Suppressor macrophage treated with lipopolysaccharide for 4 hours (primary cell): ENCODE results near the gene TBL1XR1.
"Not testable (repeated sequence)": the region's sequence is repeated elsewhere in the genome, so short reads cannot be mapped to it uniquely, and the experiment has no call there.

Source experiments
- DNase-seq: peaks from one replicate; pipeline ENCODE4 v3.0.0-alpha.2; 2020

TBL1XR1 gene

DNA sequence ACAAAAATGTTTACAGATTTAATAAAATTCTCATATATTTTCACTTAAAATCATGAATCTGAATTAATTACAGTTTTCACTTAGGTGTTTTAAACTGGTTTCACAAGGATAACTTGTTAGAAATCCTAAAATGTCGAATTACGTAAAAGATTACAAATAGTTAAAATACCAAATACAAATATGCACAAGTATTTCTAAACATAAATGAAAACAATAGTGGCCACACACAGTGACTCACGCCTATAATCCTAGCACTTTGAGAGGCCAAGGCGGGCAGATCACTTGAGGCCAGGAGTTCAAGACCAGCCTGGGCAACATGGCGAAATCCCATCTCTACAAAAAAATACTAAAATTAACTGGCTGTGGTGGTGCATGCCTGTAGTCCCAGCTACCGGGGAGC lies 10.9 kb upstream of the TBL1XR1 start:
- no peak for DNase-seq

DNA sequence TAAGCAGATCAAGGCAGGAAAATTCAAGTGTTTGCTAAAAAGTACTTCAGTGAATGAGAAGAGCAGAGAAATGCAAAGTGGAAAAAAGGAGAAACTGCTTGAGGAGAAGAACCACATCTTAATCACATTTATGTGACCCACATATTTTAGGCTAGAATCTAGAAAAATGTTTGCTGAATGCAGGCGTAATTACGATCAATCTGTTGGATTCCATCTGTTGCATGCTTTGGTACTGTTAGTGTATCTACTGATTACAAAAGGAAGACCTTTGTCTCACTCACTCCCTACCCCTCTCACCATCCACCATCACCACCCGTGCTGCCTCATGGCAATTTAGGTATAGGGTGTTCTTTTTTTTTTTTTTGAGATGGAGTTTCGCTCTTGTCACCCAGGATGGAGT lies 9.7 kb upstream of the TBL1XR1 start:
- no peak for DNase-seq

DNA sequence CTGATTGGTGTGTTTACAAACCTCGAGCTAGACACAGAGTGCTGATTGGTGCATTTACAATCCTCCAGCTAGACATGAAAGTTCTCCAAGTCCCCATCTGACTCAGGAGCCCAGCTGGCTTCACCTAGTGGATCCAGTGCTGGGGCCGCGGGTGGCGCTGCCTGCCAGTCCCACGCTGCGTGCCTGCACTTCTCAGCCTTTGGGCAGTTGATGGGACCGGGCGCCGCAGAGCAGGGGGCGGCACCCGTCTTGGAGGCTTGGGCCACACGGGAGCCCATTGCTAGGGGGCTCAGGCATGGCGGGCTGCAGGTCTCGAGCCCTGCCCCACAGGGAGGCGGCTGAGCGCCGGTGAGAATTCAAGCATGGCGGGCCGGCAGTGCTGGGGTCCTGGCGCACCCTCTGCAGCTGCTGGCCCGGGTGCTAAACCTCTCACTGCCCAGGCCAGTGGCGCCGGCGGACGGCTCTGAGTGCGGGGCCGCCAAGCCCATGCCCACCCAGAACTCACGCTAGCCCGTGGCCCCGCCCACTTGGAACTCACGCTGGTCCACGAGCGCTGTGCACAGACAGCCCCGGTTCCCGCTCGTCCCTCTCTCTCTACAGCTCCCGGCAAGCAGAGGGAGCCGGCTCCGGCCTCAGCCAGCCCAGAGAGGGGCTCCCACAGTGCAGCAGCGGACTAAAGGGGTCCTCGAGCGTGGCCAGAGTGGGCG lies 6.6 kb upstream of the TBL1XR1 start:
- no peak for DNase-seq

DNA sequence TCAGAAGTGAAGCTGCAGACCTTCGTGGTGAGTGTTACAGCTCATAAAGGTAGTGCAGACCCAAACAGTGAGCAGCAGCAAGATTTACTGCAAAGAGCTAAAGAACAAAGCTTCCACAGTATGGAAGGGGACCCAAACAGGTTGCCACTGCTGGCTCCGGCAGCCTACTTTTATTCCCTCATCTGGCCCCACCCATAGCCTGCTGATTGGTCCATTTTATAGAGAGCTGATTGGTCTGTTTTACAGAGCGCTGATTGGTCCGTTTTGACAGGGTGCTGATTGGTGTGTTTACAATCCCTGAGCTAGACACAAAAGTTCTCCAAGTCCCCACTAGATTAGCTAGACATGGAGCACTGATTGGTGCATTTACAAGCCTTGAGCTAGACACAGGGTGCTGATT lies 5.7 kb upstream of the TBL1XR1 start:
- not testable (repeated sequence) for DNase-seq

- DNase-seq: peak; percentile 91
These were observed 4.6 kb upstream of the TBL1XR1 start for GRCh38 chr3:177201700-177202397.

GRCh38 chr3:177199206-177199760 lies 2.0 kb upstream of the TBL1XR1 start:
- DNase-seq: no peak

DNA sequence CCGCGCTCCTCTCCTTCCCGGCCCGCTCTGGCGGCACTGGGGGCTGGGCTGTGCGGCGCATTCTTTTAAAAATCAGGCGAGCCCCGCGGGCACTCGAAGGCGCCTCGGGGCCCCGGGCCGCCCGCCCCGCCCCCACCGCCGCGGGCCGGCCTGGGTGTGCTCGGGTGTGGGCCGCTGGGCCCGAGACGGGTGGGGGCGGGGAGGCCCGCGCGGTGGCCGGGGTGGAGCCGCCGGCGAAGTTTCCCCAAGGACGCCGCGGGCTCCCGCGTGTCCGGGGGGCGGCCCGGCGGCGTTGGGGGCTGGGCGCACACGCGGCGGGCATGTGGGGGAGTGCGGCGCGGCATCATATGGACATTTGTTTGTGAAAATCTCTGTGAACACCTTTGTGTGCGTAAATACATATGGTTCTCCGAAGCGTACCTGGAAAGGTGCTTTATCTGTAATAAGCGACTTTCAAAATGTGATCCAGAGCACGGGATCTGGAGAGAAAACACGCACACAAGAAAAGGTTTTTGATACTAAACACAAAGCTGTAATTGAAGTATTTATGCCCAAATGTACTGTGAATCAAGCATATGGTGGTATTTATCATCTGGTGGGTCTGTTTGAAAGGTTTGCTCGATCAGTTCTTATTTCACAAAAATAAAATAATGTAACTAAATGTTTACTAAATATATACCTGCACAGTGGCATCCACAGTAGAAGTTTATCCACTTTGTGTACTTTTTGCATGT lies 612 bp upstream of the TBL1XR1 start:
- peak; percentile 61 for DNase-seq

DNA sequence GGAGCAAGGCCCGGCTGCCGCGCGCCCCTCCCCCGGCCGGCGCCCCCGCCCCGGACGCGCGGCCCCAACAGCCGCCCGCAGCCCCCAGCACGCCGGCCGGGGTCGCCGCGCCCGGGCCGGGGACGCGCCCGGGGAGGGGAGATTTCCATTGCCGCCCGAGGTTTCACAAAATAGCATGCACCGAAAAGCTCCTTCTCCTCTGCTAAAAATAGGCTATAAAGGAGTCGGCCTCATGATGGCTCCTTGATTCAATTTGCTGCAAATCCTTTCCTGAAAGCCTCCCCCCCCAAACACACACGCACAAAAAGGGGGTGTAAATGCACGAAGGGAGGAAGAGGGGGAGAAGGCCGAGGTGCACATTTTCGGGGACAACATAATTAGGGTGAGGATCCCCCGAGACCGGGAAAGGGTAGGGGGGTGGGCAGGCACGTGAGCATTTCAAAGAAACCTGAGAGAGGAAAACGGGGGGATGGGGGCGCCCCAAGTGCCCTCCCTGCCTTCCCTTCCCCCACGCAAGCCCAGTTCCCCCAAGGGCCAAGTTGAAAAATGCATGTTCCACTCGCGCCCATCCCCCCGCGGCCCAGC lies 734 bp downstream of the TBL1XR1 start:
- no peak for DNase-seq

DNA sequence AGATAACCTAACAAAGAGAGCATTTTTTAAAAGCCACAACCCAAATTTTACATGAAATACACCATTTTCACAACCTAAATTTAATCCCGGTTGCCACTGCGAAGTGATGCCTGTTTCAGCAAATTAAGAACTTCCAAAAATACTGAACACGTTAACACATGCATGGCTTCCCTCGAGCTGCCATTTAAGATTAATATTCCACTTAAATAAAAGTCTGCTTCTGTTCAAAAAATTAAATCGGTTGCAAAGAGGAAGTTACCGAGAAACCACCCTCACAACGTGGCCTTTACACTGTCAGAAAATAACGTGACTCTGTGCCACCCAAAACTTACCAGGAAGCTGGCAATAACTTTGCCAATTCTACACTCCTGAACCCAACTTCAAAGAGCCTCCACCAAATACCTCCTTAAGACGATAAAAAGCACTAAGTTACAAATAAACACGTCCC lies 1.2 kb downstream of the TBL1XR1 start:
- DNase-seq: peak; percentile 74

DNA sequence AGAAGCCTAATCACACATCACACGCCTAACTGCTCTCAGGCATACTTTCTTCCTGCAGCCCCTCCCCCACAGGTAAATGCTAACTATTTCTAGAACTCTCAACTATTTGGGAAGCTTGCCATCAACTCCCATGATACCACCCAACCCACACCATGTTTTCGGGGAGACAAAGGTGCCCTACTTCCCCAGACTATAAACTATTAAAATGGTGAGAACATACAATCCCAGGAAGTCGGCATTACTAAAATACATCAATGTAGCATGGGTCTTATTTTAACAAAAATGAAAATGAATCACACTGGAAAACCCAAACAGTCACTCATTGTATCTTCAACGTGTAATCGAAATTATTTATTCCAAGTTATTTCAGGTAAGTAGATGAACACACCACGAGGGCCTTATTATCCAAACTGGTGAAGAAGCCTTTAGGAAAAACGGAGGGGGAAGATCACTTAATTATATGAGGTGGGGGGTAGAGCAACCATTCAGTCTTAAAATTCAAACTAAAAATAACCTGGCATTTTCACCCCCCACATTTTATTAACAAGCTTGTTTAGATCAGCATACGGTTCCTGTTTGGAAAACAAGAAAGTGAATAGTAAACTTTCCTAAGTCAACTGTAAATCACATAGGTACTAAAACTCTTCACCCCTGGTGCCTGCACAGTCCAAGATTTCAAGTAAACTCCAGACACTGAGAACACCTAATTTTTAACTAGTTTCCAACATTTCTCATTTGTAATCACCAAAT lies 1.9 kb downstream of the TBL1XR1 start:
- peak; percentile 42 for DNase-seq

- DNase-seq: no peak
These were observed 3.0 kb downstream of the TBL1XR1 start for GRCh38 chr3:177194299-177194698.

DNA sequence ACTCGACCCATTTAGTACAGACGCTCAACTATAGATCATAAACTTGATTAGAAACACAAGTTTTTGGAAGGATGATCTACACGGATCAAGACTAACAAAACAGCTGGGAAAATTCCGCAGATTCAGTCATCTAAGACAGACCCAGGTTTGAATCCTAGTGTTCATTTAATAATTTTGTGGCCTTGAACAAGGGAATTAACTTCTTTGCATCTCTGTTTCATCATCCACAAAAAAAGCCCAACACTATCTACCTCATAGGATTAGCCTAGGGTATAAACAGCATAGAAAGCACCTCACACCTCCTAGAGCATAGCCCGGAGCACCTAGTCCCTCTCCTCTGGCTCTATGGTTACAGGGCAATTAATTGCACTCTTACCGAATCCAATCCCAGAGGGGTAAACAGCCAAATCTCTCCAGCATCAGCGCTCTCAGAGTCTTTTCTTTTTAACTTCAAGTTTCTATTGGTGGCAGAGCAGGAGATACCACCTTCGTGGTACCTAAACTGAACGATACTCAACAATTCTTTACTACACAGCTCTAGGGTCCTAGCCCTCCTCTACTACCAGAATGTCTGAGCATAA lies 3.5 kb downstream of the TBL1XR1 start:
- DNase-seq: no peak

GRCh38 chr3:177193275-177193674 lies 4.0 kb downstream of the TBL1XR1 start:
- DNase-seq: not testable (repeated sequence)

DNA sequence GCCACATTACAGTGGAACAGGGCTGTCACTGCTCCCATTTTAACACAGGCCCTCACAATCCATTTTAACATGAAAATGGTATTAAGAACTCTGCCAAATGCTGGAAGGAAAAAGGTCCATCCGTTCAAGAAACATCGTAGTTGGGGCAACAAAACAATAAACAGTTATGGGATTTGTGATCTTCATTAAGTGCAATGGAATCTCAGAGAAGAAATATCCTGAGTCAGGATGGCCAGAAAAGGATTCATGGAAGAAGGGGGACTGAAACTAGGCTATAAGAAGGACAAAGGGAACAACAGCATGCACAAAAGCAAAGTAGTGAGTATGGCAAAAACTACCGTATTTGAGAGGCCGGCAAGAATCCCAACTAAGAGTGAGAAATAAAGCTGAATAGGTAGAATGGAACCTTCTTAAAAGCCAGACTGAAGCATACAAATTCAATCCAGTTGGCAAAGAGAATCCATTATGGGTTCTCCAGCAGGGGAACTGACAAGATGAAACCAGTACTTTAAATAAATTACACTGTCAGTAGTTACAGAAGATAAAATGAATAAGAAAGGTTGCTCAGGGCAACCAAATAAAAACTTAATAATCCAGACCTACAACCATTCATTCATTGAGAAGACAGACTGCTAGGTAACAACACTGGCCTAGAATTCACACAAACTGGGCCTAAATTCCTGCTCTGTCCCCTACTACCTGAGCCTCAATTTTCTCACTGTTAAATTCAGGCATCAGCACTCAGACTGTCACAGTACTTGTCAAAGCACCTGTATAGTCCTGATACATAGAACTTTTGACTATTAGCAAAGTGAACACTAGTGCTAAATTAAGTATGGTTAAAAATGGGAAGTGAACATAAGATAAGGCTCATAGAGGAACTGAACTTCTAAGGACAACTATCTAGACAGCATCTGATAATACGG lies 6.3 kb downstream of the TBL1XR1 start:
- no peak for DNase-seq

DNA sequence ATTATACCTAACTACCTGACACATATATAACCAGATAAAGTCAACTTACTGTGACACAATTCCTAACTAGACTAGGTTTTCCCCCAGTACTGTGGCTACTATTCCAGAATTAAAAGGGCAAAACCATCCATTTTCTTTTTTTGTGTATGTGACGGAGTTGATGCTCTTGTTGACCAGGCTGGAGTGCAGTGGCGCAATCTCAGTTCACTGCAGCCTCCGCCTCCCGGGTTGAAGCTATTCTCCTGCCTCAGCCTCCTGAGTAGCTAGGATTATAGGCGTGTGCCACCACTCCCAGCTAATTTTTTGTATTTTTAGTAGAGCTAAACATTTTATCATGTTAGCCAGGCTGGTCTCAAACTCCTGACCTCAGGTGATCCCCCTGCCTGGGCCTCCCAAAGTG lies 7.1 kb downstream of the TBL1XR1 start:
- not testable (repeated sequence) for DNase-seq

DNA sequence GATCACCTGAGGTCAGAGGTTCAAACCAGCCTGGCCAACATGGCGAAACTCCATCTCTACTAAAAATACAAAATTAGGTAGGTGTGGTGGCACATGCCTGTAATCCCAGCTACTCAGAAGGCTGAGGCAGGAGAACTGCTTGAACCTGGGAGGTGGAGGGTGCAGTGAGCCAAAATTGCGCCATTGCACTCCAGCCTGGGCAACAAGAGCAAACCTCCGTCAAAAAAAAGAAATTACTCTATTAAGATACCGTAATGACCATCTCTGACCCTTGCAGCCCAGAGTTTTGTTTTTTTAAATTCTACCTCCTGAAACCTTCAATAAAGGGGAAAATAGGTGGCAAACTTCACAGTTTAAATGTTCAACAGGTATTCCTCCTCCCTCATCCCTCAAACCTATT lies 9.0 kb downstream of the TBL1XR1 start:
- DNase-seq: not testable (repeated sequence)

DNA sequence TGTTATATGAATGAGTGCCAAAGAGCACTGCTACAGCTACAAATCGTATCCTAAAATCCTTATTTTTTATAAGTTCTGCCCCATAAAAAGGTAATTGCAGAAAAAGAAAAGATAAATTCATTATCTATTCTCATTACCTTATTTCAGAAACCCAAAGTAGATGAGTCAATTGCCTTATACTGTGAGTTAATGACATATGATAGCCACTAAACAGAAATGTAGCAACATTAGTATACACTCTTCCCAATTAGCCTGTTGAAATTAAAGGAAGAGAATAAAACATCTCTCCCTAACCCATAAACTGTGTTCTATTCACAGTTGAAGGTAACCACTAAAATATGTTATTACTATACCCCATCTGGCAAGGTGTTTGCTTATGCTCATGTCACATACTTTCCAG lies 11.0 kb downstream of the TBL1XR1 start:
- DNase-seq: no peak

DNA sequence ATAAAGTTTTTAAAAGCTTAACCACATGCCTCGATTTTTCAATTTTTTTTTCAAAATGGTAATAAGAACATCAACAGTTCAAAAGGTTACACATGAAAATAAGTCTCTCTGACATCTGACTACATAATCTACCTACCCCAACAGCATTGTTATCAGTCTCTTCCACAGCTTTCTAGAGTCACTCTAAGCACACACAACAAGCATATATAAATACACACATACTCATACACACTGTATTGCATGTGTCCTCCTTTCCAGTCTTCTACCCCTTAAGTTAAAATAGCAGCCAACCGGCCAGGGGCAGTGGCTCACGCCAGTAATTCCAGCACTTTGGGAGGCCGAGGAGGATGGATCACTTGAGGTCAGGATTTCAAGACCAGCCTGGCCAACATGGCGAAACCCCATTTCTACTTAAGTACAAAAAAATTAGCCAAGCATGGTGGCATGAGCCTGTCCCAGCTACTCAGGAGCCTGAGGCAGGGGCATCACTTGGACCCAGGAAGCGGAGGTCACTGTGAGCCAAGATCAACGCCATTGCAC lies 12.2 kb downstream of the TBL1XR1 start:
- DNase-seq: no peak

DNA sequence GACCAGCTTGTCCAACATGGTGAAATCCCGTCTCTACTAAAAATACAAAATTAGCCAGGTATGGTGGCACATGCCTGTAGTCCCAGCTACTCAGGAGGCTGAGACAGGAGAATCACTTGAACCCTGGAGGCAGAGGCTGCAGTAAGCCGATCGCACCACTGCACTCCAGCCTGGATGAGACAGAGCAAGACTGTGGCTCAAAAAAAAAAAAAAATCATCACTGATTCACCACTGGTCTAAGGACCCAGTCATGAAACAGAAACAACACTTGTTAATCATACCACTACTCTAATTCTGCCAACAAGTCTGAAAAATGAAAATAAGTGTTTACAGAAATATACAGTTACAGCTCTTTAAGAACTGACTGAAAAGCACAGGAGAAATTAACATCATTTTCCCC lies 12.7 kb downstream of the TBL1XR1 start:
- peak; percentile 37 for DNase-seq

DNA sequence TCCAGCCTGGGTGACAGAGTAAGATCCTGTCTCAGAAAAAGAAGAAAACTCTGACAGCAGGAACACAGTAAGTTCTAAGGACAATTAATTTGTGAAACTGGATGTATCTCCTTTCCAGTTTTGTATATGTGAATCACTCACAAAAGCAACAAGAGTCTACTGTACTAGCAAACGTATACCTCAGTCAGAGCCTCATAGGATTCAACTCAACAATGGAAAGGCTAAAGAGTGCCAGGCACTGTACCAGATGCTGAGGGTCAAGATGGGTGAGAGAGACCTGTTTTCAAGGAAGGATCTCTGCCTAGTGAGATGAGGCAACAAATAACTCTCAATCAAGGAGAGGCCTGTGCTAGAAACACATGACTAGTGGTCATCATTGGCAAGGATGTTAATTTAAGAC lies 14.9 kb downstream of the TBL1XR1 start:
- no peak for DNase-seq

DNA sequence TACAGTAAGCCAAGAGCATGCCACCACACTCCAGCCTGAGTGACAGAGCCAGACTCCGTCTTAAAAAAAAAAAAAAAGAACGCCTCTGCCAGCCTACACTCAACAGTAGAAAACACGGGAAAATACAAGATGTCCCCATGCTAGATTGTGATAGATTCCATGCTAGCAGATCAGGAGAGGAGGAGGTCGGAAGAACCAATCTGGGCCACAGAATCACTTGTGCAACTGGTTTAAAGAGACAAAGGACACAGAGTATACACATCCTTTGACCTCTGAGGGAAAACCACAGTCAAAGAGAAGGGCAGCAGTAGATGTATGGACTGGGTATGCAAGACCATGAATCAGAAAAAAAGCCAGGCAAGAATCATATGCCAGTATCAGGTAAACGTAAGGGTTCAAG lies 15.9 kb downstream of the TBL1XR1 start:
- DNase-seq: no peak
